ENCODE measurements around the gene NMNAT2.

The NMNAT2 gene

GRCh38 chr1:183230413-183230812, 187.8 kb downstream of the NMNAT2 start:
- Histone ChIP-seq H2BK15ac (ENCODE audit: low read length) (no peak overlapping the region), H2BK12ac (ENCODE audit: low read length) (no peak overlapping the region), H3K27me3 (ENCODE audit: control insufficient read depth in 3 of 3, insufficient read depth in 3 of 3, low read depth in 1 of 3, low read length in 3 of 3) (no peaks in the 10 kb centered on the region), H4K8ac (ENCODE audit: low read depth, low read length) (no peak overlapping the region), H3K9me3 (replicated peaks in 1 of 2; ENCODE audit: control insufficient read depth in 2 of 2, insufficient read depth in 1 of 2, low read depth in 1 of 2, low read length in 2 of 2) (no peaks in the 10 kb centered on the region), H3K27ac (replicated peaks; ENCODE audit: low read length) (no peak overlapping the region), H3K18ac (ENCODE audit: low read length) (no peak overlapping the region), H3K4ac (ENCODE audit: low read length) (no peak overlapping the region), H3K4me1 (ENCODE audit: control insufficient read depth in 2 of 2, insufficient read depth in 1 of 2, low read depth in 1 of 2, low read length in 2 of 2) (peaks cover 12 to 16% of the 10 kb centered on the region in 2 donors), H4K91ac (ENCODE audit: low read depth, low read length, poor library complexity) (no peak overlapping the region), H3K36me3 (replicated peaks in 1 of 2; ENCODE audit: control insufficient read depth in 2 of 2, insufficient read depth in 2 of 2, low read length in 2 of 2) (no peaks in the 10 kb centered on the region), H2BK120ac (ENCODE audit: low read depth, low read length) (no peak overlapping the region), H3K4me2 (ENCODE audit: insufficient read depth, low read length, poor library complexity, severe bottlenecking) (no peak overlapping the region), H2AK5ac (ENCODE audit: low read depth, low read length) (no peak overlapping the region), H2AFZ (ENCODE audit: low read length) (no peak overlapping the region), H3K23ac (ENCODE audit: low read depth, low read length, poor library complexity) (no peak overlapping the region), H3K79me1 (ENCODE audit: low read depth, low read length) (no peaks in the 10 kb centered on the region), H3K9ac (ENCODE audit: low read depth, low read length, poor library complexity) (no peak overlapping the region), H3K14ac (ENCODE audit: low read length) (no peak overlapping the region), H3K4me3 (ENCODE audit: low read length in 2 of 2) (no peak overlapping the region), H2BK5ac (ENCODE audit: low read length) (no peak overlapping the region)
- WGBS, 2 donors (ENCODE audit: extremely low coverage in 2 of 2, insufficient read length in 2 of 2, insufficient replicate concordance in 1 of 2) = no CpG with 5 or more reads among the region's 2 CpGs
- no peak for DNase-seq (ENCODE audit: low spot score)

- H4K91ac ChIP-seq (ENCODE audit: low read depth, low read length, poor library complexity) = no peak overlapping the region
- peak overlapping the region; percentile 29 for H3K18ac ChIP-seq (ENCODE audit: low read length)
- no peaks in the 10 kb centered on the region for H3K27me3 ChIP-seq (ENCODE audit: control insufficient read depth in 3 of 3, insufficient read depth in 3 of 3, low read depth in 1 of 3, low read length in 3 of 3)
- H3K9ac ChIP-seq (ENCODE audit: low read depth, low read length, poor library complexity) = no peak overlapping the region
- H2BK15ac ChIP-seq (ENCODE audit: low read length) = peak overlapping the region; percentile 7
- H2AFZ ChIP-seq (ENCODE audit: low read length) = no peak overlapping the region
- H3K9me3 ChIP-seq (replicated peaks in 1 of 2; ENCODE audit: control insufficient read depth in 2 of 2, insufficient read depth in 1 of 2, low read depth in 1 of 2, low read length in 2 of 2) = no peaks in the 10 kb centered on the region
- no peaks in the 10 kb centered on the region for H3K36me3 ChIP-seq (replicated peaks in 1 of 2; ENCODE audit: control insufficient read depth in 2 of 2, insufficient read depth in 2 of 2, low read length in 2 of 2)
- H3K14ac ChIP-seq (ENCODE audit: low read length) = no peak overlapping the region
- no peak overlapping the region for H3K4ac ChIP-seq (ENCODE audit: low read length)
- peaks cover 7 to 12% of the 10 kb centered on the region in 2 donors for H3K4me1 ChIP-seq (ENCODE audit: control insufficient read depth in 2 of 2, insufficient read depth in 1 of 2, low read depth in 1 of 2, low read length in 2 of 2)
- peak overlapping the region; percentile 27 for H2BK12ac ChIP-seq (ENCODE audit: low read length)
- H3K27ac ChIP-seq (replicated peaks; ENCODE audit: low read length) = no peak overlapping the region
- H3K4me2 ChIP-seq (ENCODE audit: insufficient read depth, low read length, poor library complexity, severe bottlenecking) = no peak overlapping the region
- no peaks in the 10 kb centered on the region for H3K79me1 ChIP-seq (ENCODE audit: low read depth, low read length)
- H2BK120ac ChIP-seq (ENCODE audit: low read depth, low read length) = no peak overlapping the region
- no peak overlapping the region for H4K8ac ChIP-seq (ENCODE audit: low read depth, low read length)
- H3K4me3 ChIP-seq (ENCODE audit: low read length in 2 of 2) = no peak overlapping the region
- no peak overlapping the region for H2BK5ac ChIP-seq (ENCODE audit: low read length)
- DNase-seq (ENCODE audit: low spot score) = no peak
- no peak overlapping the region for H2AK5ac ChIP-seq (ENCODE audit: low read depth, low read length)
- H3K23ac ChIP-seq (ENCODE audit: low read depth, low read length, poor library complexity) = no peak overlapping the region
- no CpG with 5 or more reads among the region's 13 CpGs for WGBS, 2 donors (ENCODE audit: extremely low coverage in 2 of 2, insufficient read length in 2 of 2, insufficient replicate concordance in 1 of 2)
These were observed 189.6 kb downstream of the NMNAT2 start for GRCh38 chr1:183228347-183229220.

GRCh38 chr1:183227422-183228346, 190.5 kb downstream of the NMNAT2 start:
- H3K23ac ChIP-seq (ENCODE audit: low read depth, low read length, poor library complexity) = no peak overlapping the region
- DNase-seq (ENCODE audit: low spot score) = peak; percentile 49

GRCh38 chr1:183226963-183227362, 191.2 kb downstream of the NMNAT2 start:
- Histone ChIP-seq H3K9me3 (replicated peaks in 1 of 2; ENCODE audit: control insufficient read depth in 2 of 2, insufficient read depth in 1 of 2, low read depth in 1 of 2, low read length in 2 of 2) (no peaks in the 10 kb centered on the region), H3K14ac (ENCODE audit: low read length) (no peak overlapping the region), H3K23ac (ENCODE audit: low read depth, low read length, poor library complexity) (no peak overlapping the region), H2BK12ac (ENCODE audit: low read length) (no peak overlapping the region), H4K8ac (ENCODE audit: low read depth, low read length) (no peak overlapping the region), H3K27ac (replicated peaks; ENCODE audit: low read length) (no peak overlapping the region), H3K79me1 (ENCODE audit: low read depth, low read length) (no peaks in the 10 kb centered on the region), H3K9ac (ENCODE audit: low read depth, low read length, poor library complexity) (no peak overlapping the region), H3K27me3 (ENCODE audit: control insufficient read depth in 3 of 3, insufficient read depth in 3 of 3, low read depth in 1 of 3, low read length in 3 of 3) (no peaks in the 10 kb centered on the region), H2BK120ac (ENCODE audit: low read depth, low read length) (no peak overlapping the region), H3K4me3 (ENCODE audit: low read length in 2 of 2) (no peak overlapping the region), H3K4me1 (ENCODE audit: control insufficient read depth in 2 of 2, insufficient read depth in 1 of 2, low read depth in 1 of 2, low read length in 2 of 2) (peaks cover 7 to 12% of the 10 kb centered on the region in 2 donors), H3K4me2 (ENCODE audit: insufficient read depth, low read length, poor library complexity, severe bottlenecking) (no peak overlapping the region), H2AFZ (ENCODE audit: low read length) (no peak overlapping the region), H2BK15ac (ENCODE audit: low read length) (no peak overlapping the region), H2BK5ac (ENCODE audit: low read length) (no peak overlapping the region), H3K18ac (ENCODE audit: low read length) (no peak overlapping the region), H2AK5ac (ENCODE audit: low read depth, low read length) (no peak overlapping the region), H3K36me3 (replicated peaks in 1 of 2; ENCODE audit: control insufficient read depth in 2 of 2, insufficient read depth in 2 of 2, low read length in 2 of 2) (no peaks in the 10 kb centered on the region), H3K4ac (ENCODE audit: low read length) (no peak overlapping the region), H4K91ac (ENCODE audit: low read depth, low read length, poor library complexity) (no peak overlapping the region)
- WGBS, 2 donors (ENCODE audit: extremely low coverage in 2 of 2, insufficient read length in 2 of 2, insufficient replicate concordance in 1 of 2) = no CpG with 5 or more reads among the region's 4 CpGs
- DNase-seq (ENCODE audit: low spot score) = no peak

More at GRCh38 chr1:183227422-183228346, 190.5 kb downstream of the NMNAT2 start:
- Histone ChIP-seq H3K4me2 (ENCODE audit: insufficient read depth, low read length, poor library complexity, severe bottlenecking) (no peak overlapping the region), H2BK12ac (ENCODE audit: low read length) (no peak overlapping the region), H3K4ac (ENCODE audit: low read length) (no peak overlapping the region), H4K8ac (ENCODE audit: low read depth, low read length) (no peak overlapping the region), H3K36me3 (replicated peaks in 1 of 2; ENCODE audit: control insufficient read depth in 2 of 2, insufficient read depth in 2 of 2, low read length in 2 of 2) (no peaks in the 10 kb centered on the region), H3K9ac (ENCODE audit: low read depth, low read length, poor library complexity) (no peak overlapping the region), H3K14ac (ENCODE audit: low read length) (peak overlapping the region; percentile 64), H2BK5ac (ENCODE audit: low read length) (no peak overlapping the region), H3K9me3 (replicated peaks in 1 of 2; ENCODE audit: control insufficient read depth in 2 of 2, insufficient read depth in 1 of 2, low read depth in 1 of 2, low read length in 2 of 2) (no peaks in the 10 kb centered on the region), H3K4me3 (ENCODE audit: low read length in 2 of 2) (no peak overlapping the region), H3K27me3 (ENCODE audit: control insufficient read depth in 3 of 3, insufficient read depth in 3 of 3, low read depth in 1 of 3, low read length in 3 of 3) (no peaks in the 10 kb centered on the region), H3K27ac (replicated peaks; ENCODE audit: low read length) (no peak overlapping the region), H2BK120ac (ENCODE audit: low read depth, low read length) (no peak overlapping the region), H2BK15ac (ENCODE audit: low read length) (peak overlapping the region; percentile 13), H2AFZ (ENCODE audit: low read length) (peak overlapping the region; percentile 7), H4K91ac (ENCODE audit: low read depth, low read length, poor library complexity) (no peak overlapping the region), H3K79me1 (ENCODE audit: low read depth, low read length) (no peaks in the 10 kb centered on the region), H3K4me1 (ENCODE audit: control insufficient read depth in 2 of 2, insufficient read depth in 1 of 2, low read depth in 1 of 2, low read length in 2 of 2) (peaks cover 7 to 12% of the 10 kb centered on the region in 2 donors), H2AK5ac (ENCODE audit: low read depth, low read length) (no peak overlapping the region), H3K18ac (ENCODE audit: low read length) (peak overlapping the region; percentile 29)
- no CpG with 5 or more reads among the region's 16 CpGs for WGBS, 2 donors (ENCODE audit: extremely low coverage in 2 of 2, insufficient read length in 2 of 2, insufficient replicate concordance in 1 of 2)
